ENCODE data around the gene RNF144A. TPM values are rescaled to one million over a fixed set of nuclear protein-coding genes. Genes with fewer than 3 reads are reported as not detected.

RNF144A gene
- 10 to 100 TPM in 3 of 5 donors, 1 to 10 TPM in 2; 2.3 to 71.4 (median 18.2) TPM for total RNA-seq
- 1 to 10 TPM; 1.4 to 2.7 (median 2.0) TPM for polyA plus RNA-seq
- long read RNA-seq, donor 1, full-length matches to known transcripts: 1 of 1 reads
- long read RNA-seq, donor 1, partial matches to known transcripts: 0 of 1 reads
- long read RNA-seq, donor 1, other reads (novel, unspliced or antisense): 0 of 1 reads
- long read RNA-seq, donor 2, full-length matches to known transcripts: 2 of 2 reads
- long read RNA-seq, donor 2, partial matches to known transcripts: 0 of 2 reads
- long read RNA-seq, donor 2, other reads (novel, unspliced or antisense): 0 of 2 reads
- long read RNA-seq, donor 3, full-length matches to known transcripts: 1 of 1 reads
- long read RNA-seq, donor 3, partial matches to known transcripts: 0 of 1 reads
- long read RNA-seq, donor 3, other reads (novel, unspliced or antisense): 0 of 1 reads
- long read RNA-seq, donor 4: 0 reads
- long read RNA-seq, donor 5, full-length matches to known transcripts: 4 of 4 reads
- long read RNA-seq, donor 5, partial matches to known transcripts: 0 of 4 reads
- long read RNA-seq, donor 5, other reads (novel, unspliced or antisense): 0 of 4 reads
- long read RNA-seq, donor 6: 0 reads
- long read RNA-seq, donor 7: 0 reads
- long read RNA-seq, donor 8, full-length matches to known transcripts: 2 of 2 reads
- long read RNA-seq, donor 8, partial matches to known transcripts: 0 of 2 reads
- long read RNA-seq, donor 8, other reads (novel, unspliced or antisense): 0 of 2 reads
- long read RNA-seq, donor 9, full-length matches to known transcripts: 1 of 1 reads
- long read RNA-seq, donor 9, partial matches to known transcripts: 0 of 1 reads
- long read RNA-seq, donor 9, other reads (novel, unspliced or antisense): 0 of 1 reads
- long read RNA-seq, donor 10: 0 reads

DNA sequence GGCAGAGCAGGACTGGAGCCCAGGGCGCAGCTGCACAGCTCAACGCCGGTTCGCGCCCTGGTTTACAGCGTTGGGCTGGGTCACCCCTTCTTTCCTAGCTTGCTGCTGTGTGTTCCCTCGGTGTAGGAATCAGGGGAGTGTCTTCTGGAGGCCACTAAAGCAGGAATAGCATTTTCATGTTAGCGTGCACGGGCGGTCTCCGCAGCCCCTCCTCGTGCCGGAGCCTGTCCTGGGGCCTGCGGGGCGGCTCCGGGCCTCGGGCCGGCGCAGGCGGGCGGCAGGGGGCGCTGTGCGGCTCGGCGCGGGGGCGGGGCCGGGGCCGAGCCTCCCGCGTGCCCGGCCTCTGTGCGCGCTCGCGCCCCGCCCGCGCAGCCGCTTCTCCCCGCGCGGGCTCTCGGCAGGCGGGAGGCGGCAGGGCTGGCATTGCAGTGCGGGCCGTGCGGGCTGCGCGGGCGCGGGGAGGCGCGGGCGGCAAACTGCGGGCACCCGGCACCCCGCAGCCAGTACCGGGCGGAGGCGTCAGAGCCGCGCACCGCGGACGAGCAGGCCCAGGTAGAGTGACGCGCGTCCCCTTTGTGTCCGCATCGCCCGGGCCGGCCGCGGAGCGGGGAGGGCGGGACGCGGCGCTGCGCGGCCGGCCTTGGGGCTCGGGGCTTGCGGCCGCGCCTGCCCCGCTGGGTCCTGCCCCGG, at the start of gene RNF144A:
TSS of gene RNF144A (plus strand) at position 342 of the 690 bp plus-strand sequence. CDS start 79,515 bp downstream, outside the sequence.
- peak within 1 kb of the TSS; percentile 32 to 83 (median 70) for H3K27ac ChIP-seq
- DNase-seq: peak; percentile 64 to 90
- no peaks in the 10 kb centered on the region for H3K9me3 ChIP-seq
- H3K27me3 ChIP-seq: peaks cover 0 to 4% (median 0%) of the 10 kb centered on the region in 3 donors
- H3K4me1 ChIP-seq: peaks cover 6 to 43% (median 20%) of the 10 kb centered on the region in 4 donors
- WGBS, 5 donors: 4 to 20% (median 4%) methylated on average over 14 to 90 of the region's 90 CpGs
- intact Hi-C loops (cut with DNase I; ENCODE audit: low total_unique reads): no loop called here
- TF ChIP-seq POLR2A (IDR thresholded peaks at IDR 0.05) (no peak), CTCF (IDR thresholded peaks at IDR 0.05) (peak in 2 of 7 experiments; percentile 26 to 71)
- H3K4me3 ChIP-seq: peak within 1 kb of the TSS; percentile 71 to 89 (median 79)
- no peaks in the 10 kb centered on the region for H3K36me3 ChIP-seq

DNA sequence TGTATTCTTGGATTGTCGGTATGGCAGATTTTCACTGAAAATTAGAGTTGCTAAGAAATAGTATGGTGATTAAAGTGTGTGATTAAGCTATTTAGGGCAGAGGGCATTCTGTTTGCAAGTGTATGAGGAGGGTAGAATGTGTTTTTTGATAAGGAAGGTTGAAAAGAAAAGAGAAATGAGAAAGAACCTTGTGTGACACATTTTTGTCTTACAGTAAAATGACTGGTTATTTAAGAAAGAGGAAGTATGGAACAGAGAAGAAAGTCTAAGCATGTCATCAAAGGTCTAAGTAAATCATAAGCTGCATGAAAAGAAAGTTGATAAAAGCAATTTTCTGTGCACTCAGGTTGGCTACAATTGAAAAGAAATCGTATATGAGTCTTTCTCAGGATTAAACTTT, 44.8 kb upstream of the RNF144A start:
- no peak for TF ChIP-seq CTCF (IDR thresholded peaks at IDR 0.05)
- TF ChIP-seq POLR2AphosphoS5 (IDR thresholded peaks at IDR 0.05): no peak
- TF ChIP-seq EP300 (IDR thresholded peaks at IDR 0.05): no peak
- TF ChIP-seq POLR2A (IDR thresholded peaks at IDR 0.05): no peak
- no peaks in the 10 kb centered on the region for H3K27me3 ChIP-seq
- 72 to 87% (median 81%) methylated on average over 2 of the region's 2 CpGs for WGBS, 5 donors
- intact Hi-C loops (cut with DNase I; ENCODE audit: low total_unique reads): no loop called here
- H3K36me3 ChIP-seq: no peaks in the 10 kb centered on the region
- DNase-seq: no peak
- peaks cover 0 to 11% (median 4%) of the 10 kb centered on the region in 4 donors for H3K4me1 ChIP-seq
- H3K27ac ChIP-seq: no peak overlapping the region
- peaks cover 0 to 4% (median 0%) of the 10 kb centered on the region in 4 donors for H3K9me3 ChIP-seq
- H3K4me3 ChIP-seq: no peak overlapping the region

DNA sequence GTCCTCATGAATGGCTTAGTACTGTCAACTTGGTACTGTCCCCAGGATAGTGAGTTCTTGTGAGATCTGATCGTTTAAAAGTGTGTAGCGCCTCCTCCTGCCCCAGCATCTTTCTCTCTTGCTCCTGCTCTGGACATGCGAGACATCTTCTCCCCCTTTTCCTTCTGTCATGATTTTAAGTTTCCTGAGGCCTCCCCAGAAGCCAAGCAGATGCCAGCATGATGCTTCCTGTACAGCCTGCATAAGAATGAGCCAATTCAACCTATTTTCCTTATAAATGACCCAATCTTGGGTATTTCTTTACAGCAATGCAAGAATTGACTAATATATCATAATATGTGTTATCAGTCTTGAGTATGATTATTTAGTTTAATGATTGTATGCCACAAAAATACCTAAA, 43.2 kb upstream of the RNF144A start:
- Histone ChIP-seq H3K27me3 (no peaks in the 10 kb centered on the region), H3K36me3 (no peaks in the 10 kb centered on the region), H3K4me3 (no peak overlapping the region), H3K9me3 (peaks cover 0 to 4% (median 0%) of the 10 kb centered on the region in 4 donors), H3K27ac (no peak overlapping the region), H3K4me1 (peaks cover 5 to 25% (median 15%) of the 10 kb centered on the region in 4 donors)
- TF ChIP-seq EP300 (IDR thresholded peaks at IDR 0.05): no peak
- intact Hi-C loops (cut with DNase I; ENCODE audit: low total_unique reads): no loop called here
- no peak for DNase-seq
- 96 to 100% (median 99%) methylated on average over 3 of the region's 3 CpGs for WGBS, 5 donors

- Histone ChIP-seq H3K4me3 (no peak overlapping the region), H3K27me3 (no peaks in the 10 kb centered on the region), H3K36me3 (no peaks in the 10 kb centered on the region), H3K4me1 (peaks cover 5 to 26% (median 16%) of the 10 kb centered on the region in 4 donors), H3K9me3 (peaks cover 0 to 4% (median 0%) of the 10 kb centered on the region in 4 donors), H3K27ac (no peak overlapping the region)
- intact Hi-C loops (cut with DNase I; ENCODE audit: low total_unique reads): no loop called here
- no peak for DNase-seq
- 54 to 88% (median 78%) methylated on average over 1 of the region's 1 CpG for WGBS, 5 donors
- TF ChIP-seq POLR2A (IDR thresholded peaks at IDR 0.05) (no peak), CTCF (IDR thresholded peaks at IDR 0.05) (no peak), EP300 (IDR thresholded peaks at IDR 0.05) (no peak), POLR2AphosphoS5 (IDR thresholded peaks at IDR 0.05) (no peak)
Measured at GRCh38 chr2:6876309-6876708, 40.9 kb upstream of the RNF144A start.

All from stomach (tissue), 19 donors.